Measurements from ENCODE around the gene PIK3R2.

DNA sequence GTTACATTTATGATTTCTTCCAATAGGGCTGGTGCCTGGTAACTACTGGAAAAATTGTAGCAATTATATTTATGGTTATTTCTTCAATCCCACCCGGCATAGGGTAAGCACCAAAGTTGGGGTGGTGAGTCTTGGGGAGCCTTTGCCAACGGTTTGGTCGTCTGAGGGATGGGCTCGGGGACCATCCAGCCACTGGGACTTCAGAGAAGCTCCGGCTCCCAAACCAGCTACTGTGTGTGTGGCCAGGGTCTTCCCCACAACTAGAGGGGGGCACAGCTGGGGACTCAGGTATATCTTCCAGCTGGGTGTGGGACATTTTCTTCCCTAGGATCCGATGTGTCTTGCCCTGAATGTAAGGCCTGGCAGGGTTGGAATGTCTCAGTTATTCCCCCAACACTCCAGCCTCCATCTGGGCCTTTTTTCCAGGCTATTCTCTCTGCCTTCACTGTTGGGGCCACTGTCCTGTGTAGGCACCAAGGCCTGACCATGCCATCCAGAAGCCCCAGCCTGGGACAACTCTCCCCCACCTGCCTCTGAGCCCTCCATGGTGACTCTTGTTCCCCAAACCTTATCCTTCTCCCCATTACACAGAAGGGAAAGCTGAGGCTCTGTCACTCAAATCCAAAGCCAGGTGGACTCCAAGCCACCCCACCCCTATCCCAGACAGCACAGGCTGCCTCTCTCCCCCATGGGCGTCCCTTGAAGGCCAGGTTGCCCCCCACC lies 19.5 kb downstream of the PIK3R2 start:
- TF ChIP-seq, protein P1, sequence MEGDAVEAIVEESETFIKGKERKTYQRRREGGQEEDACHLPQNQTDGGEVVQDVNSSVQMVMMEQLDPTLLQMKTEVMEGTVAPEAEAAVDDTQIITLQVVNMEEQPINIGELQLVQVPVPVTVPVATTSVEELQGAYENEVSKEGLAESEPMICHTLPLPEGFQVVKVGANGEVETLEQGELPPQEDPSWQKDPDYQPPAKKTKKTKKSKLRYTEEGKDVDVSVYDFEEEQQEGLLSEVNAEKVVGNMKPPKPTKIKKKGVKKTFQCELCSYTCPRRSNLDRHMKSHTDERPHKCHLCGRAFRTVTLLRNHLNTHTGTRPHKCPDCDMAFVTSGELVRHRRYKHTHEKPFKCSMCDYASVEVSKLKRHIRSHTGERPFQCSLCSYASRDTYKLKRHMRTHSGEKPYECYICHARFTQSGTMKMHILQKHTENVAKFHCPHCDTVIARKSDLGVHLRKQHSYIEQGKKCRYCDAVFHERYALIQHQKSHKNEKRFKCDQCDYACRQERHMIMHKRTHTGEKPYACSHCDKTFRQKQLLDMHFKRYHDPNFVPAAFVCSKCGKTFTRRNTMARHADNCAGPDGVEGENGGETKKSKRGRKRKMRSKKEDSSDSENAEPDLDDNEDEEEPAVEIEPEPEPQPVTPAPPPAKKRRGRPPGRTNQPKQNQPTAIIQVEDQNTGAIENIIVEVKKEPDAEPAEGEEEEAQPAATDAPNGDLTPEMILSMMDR (IDR thresholded peaks at IDR 0.05) = no peak
- no peak for TF ChIP-seq POLR2A (IDR thresholded peaks at IDR 0.05)

Measured in transverse colon (tissue), 3 donors.